ENCODE measurements around the gene SERINC1. TPM values are rescaled to one million over a fixed set of nuclear protein-coding genes. Genes with fewer than 3 reads are reported as not detected.
"Not testable (repeated sequence)": the region's sequence is repeated elsewhere in the genome, so short reads cannot be mapped to it uniquely, and the experiment has no call there.

SERINC1 gene
- total RNA-seq (100 to 1,000 TPM; 158 to 208 (median 174) TPM), polyA plus RNA-seq (100 to 1,000 TPM in 1 of 2 donors, 10 to 100 TPM in 1; 50.1 to 171 TPM)
- long read RNA-seq, donor 1, transcript SERINC1-201 (10 exons, 3,137 nt), result major isoform, 197 of 240 reads
- long read RNA-seq, donor 1, partial matches to known transcripts, result 39 of 240 reads
- long read RNA-seq, donor 1, other reads (novel, unspliced or antisense), result 4 of 240 reads
- long read RNA-seq, donor 2, transcript SERINC1-201 (10 exons, 3,137 nt), result major isoform, 580 of 701 reads
- long read RNA-seq, donor 2, partial matches to known transcripts, result 112 of 701 reads
- long read RNA-seq, donor 2, other reads (novel, unspliced or antisense), result 9 of 701 reads
- long read RNA-seq, donor 3, transcript SERINC1-201 (10 exons, 3,137 nt), result major isoform, 189 of 222 reads
- long read RNA-seq, donor 3, partial matches to known transcripts, result 27 of 222 reads
- long read RNA-seq, donor 3, other reads (novel, unspliced or antisense), result 6 of 222 reads

- H3K36me3 ChIP-seq, result peaks cover 0 to 15% (median 4%) of the 10 kb centered on the region in 9 donors
- DNase-seq (peak; percentile 95 to 97 (median 96)), ATAC-seq (peak; percentile 99 to 100 (median 99))
- intact Hi-C loops (cut with DNase I), result loop anchor here in 8 of 10 donors (2.0 to 10.0 kb wide), 5 partner anchors 69 to 77 kb away; partner anchors contain the start of gene HSF2 (in 6 of the 8)
- H3K4me3 ChIP-seq, result peak within 1 kb of the TSS; percentile 66 to 97 (median 89)
- TF ChIP-seq CTCF (IDR thresholded peaks at IDR 0.05) (no peak), POLR2A (IDR thresholded peaks at IDR 0.05) (peak; percentile 65 to 74)
- H3K27ac ChIP-seq, result peak within 1 kb of the TSS; percentile 77 to 98 (median 95)
- H3K9me3 ChIP-seq, result no peaks in the 10 kb centered on the region
- H3K27me3 ChIP-seq, result no peaks in the 10 kb centered on the region
- 0 to 1% (median 0%) methylated on average over 47 to 49 of the region's 49 CpGs for WGBS, 4 donors
- peaks cover 0 to 50% (median 22%) of the 10 kb centered on the region in 12 donors for H3K4me1 ChIP-seq
Measured at GRCh38 chr6:122471107-122472021, at the start of gene SERINC1. Gene SERINC1, minus strand, starts transcription at chr6:122471807. Its CDS starts 70 bp downstream, at chr6:122471737.

GRCh38 chr6:122511193-122511924 lies 39.8 kb upstream of the SERINC1 start:
- 86 to 90% (median 86%) methylated on average over 13 of the region's 13 CpGs for WGBS, 4 donors
- DNase-seq (no peak), ATAC-seq (no peak)
- Histone ChIP-seq H3K4me1 (no peaks in the 10 kb centered on the region), H3K4me3 (no peak overlapping the region), H3K9me3 (peaks cover 0 to 4% (median 0%) of the 10 kb centered on the region in 12 donors), H3K27me3 (peaks cover 0 to under 1% (median 0%) of the 10 kb centered on the region in 9 donors), H3K27ac (no peak overlapping the region), H3K36me3 (no peaks in the 10 kb centered on the region)
- intact Hi-C loops (cut with DNase I), result no loop called here
- TF ChIP-seq POLR2A (IDR thresholded peaks at IDR 0.05) (no peak), CTCF (IDR thresholded peaks at IDR 0.05) (no peak)

- H3K36me3 ChIP-seq, ATAC-seq: not testable (repeated sequence)
Measured at GRCh38 chr6:122505170-122505569, 33.6 kb upstream of the SERINC1 start.

GRCh38 chr6:122501475-122501874 lies 29.9 kb upstream of the SERINC1 start:
- ATAC-seq (no peak), DNase-seq (no peak)
- Histone ChIP-seq H3K4me3 (no peak overlapping the region), H3K27me3 (no peaks in the 10 kb centered on the region), H3K27ac (no peak overlapping the region), H3K36me3 (no peaks in the 10 kb centered on the region), H3K9me3 (peaks cover 0 to 84% (median 43%) of the 10 kb centered on the region in 12 donors), H3K4me1 (no peaks in the 10 kb centered on the region)
- TF ChIP-seq POLR2A (IDR thresholded peaks at IDR 0.05), result no peak
- TF ChIP-seq CTCF (IDR thresholded peaks at IDR 0.05), result no peak
- WGBS, 4 donors, result 81 to 89% (median 87%) methylated on average over 4 of the region's 4 CpGs
- intact Hi-C loops (cut with DNase I), result no loop called here

More at GRCh38 chr6:122505170-122505569, 33.6 kb upstream of the SERINC1 start:
- intact Hi-C loops (cut with DNase I); H3K27ac ChIP-seq; H3K4me3 ChIP-seq; H3K4me1 ChIP-seq; H3K27me3 ChIP-seq; DNase-seq: not testable (repeated sequence)
- WGBS, 4 donors, result 63 to 83% (median 77%) methylated on average over 3 of the region's 3 CpGs
- H3K9me3 ChIP-seq, result peaks cover 0 to 64% (median 38%) of the 10 kb centered on the region in 12 donors
